GM23248 (cell line): ENCODE data around the gene MORC1. TPM values are rescaled to one million over a fixed set of nuclear protein-coding genes. Genes with fewer than 3 reads are reported as not detected.

Experiments
- DNase-seq: peaks from one replicate; pipeline ENCODE4 v3.0.0-alpha.2; 2015
- H2AFZ ChIP-seq: fragments of 200-600 bp; sonication (generic); 2 replicates; pipeline ENCODE4 v1.6.1; 2016; ENCODE audit warnings: antibody characterized with exemption
- H3F3A ChIP-seq: fragments of 200-600 bp; sonication (generic); 2 replicates; pipeline ENCODE4 v1.6.1; 2016; ENCODE audit warnings: mild to moderate bottlenecking, antibody characterized with exemption, mixed run types; ENCODE audit not compliant: insufficient read depth
- H3K27ac ChIP-seq: fragments of 200-600 bp; sonication (generic); 2 replicates; pipeline ENCODE4 v1.5.1; 2016; ENCODE audit warnings: mild to moderate bottlenecking
- H3K27me3 ChIP-seq: fragments of 200-600 bp; sonication (generic); replicated peaks from 2 replicates; pipeline ENCODE4 v1.6.1; 2016; ENCODE audit warnings: mild to moderate bottlenecking; ENCODE audit not compliant: insufficient read depth
- H3K36me3 ChIP-seq: fragments of 200-600 bp; sonication (generic); 2 replicates; pipeline ENCODE4 v1.6.1; 2016; ENCODE audit warnings: low read depth, mild to moderate bottlenecking
- H3K4me1 ChIP-seq: fragments of 200-600 bp; sonication (generic); 2 replicates; pipeline ENCODE4 v1.6.1; 2016; ENCODE audit warnings: mild to moderate bottlenecking; ENCODE audit not compliant: insufficient read depth
- H3K4me2 ChIP-seq: fragments of 200-600 bp; sonication (generic); one replicate; pipeline ENCODE4 v1.6.1; 2016; ENCODE audit warnings: mild to moderate bottlenecking; ENCODE audit not compliant: unreplicated experiment
- H3K4me3 ChIP-seq: fragments of 200-600 bp; sonication (generic); 2 replicates; pipeline ENCODE4 v1.5.1; 2016; ENCODE audit warnings: mild to moderate bottlenecking
- H3K79me2 ChIP-seq: fragments of 200-600 bp; sonication (generic); 2 replicates; pipeline ENCODE4 v1.6.1; 2016; ENCODE audit warnings: mild to moderate bottlenecking; ENCODE audit not compliant: insufficient read depth
- H3K9ac ChIP-seq: fragments of 200-600 bp; sonication (generic); 2 replicates; pipeline ENCODE4 v1.6.1; 2016; ENCODE audit warnings: mild to moderate bottlenecking
- H3K9me2 ChIP-seq: fragments of 200-600 bp; sonication (generic); 2 replicates; pipeline ENCODE4 v1.6.1; 2016; ENCODE audit warnings: mixed run types, mild to moderate bottlenecking, moderate library complexity; ENCODE audit not compliant: insufficient read depth
- H3K9me3 ChIP-seq: fragments of 200-600 bp; sonication (generic); one replicate; pipeline ENCODE4 v1.6.1; 2017; ENCODE audit warnings: low read depth
- H4K20me1 ChIP-seq: fragments of 200-600 bp; sonication (generic); 2 replicates; pipeline ENCODE4 v1.6.0; 2016; ENCODE audit not compliant: insufficient read depth
- EZH2 ChIP-seq: fragments of 200-600 bp; sonication (generic); IDR thresholded peaks from 2 replicates; pipeline ENCODE4 v1.6.1; 2018; ENCODE audit warnings: antibody characterized with exemption, mild to moderate bottlenecking; ENCODE audit not compliant: insufficient read depth, poor library complexity, severe bottlenecking
- EZH2phosphoT487 ChIP-seq: fragments of 200-600 bp; sonication (generic); IDR thresholded peaks from 2 replicates; pipeline ENCODE4 v1.6.1; 2018; ENCODE audit warnings: antibody characterized with exemption, moderate library complexity, mild to moderate bottlenecking, low read depth; ENCODE audit not compliant: insufficient read depth
- WGBS, 2 experiments: methylation state at CpG; one replicate each; pipeline ENCODE4 v1.1.6; 2015 to 2017; ENCODE audit warnings: low lambda C conversion rate in 2 of 2, low coverage in 1 of 2; ENCODE audit errors: missing lambda C conversion rate in 2 of 2; 5-methylcytosine and 5-hydroxymethylcytosine counted together
- in situ Hi-C: fragments of 300-500 bp; cut with MboI; formaldehyde crosslinking; loops from 2 replicates; pipeline ENCODE4 v1.15.0; 2020
- polyA plus RNA-seq: library from polyadenylated mRNA; unstranded; fragments of >200 nt; fragmentation: Nextera tagmentation; extraction: Ambion mirVana; gene quantifications from 2 replicates; pipeline ENCODE4 v1.2.1, GENCODE V29; 2016
- total RNA-seq: library from RNA; depleted of rRNA; stranded (reverse); fragments of >200 nt; shearing (Covaris generic); gene quantifications from 2 replicates; pipeline ENCODE4 v1.2.3, GENCODE V29; 2014

MORC1 gene
- total and polyA plus RNA-seq, 2 experiments from 2014 or later: not detected

DNA sequence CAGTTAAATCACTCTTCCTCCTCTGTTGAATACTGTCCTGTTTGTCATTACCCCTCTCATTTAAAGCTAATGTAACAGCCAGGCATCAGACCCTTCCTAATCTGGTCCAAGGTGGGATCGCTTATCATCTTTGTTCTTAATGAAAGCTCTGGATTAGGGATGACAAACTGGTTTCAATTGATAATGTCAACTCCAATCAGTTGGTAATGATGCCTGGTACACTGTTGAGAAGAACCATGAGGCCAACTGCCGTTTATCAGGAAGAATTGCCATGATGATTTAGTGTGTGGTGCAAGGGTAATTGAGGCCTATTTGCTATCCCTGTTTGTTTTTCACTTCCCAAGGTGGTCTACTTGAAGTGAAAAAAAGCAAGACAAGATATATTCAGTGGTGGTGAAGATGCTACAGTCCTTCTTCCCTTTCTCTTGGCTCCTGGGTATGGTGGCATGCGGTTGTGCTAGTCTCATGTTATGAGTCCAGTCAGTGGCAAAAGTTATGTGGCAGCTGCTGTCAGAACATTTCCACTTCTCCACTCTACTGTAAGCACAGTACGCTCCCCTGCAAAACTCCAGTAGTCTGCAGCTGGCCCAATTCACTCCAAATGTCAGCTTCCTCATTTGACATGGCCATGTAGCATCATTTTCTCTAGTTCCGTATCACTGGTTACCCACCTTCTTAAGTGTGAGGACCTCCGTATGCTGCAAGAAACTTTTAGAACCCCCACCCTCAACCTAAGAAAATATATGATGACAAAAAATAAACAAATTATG, 72.5 kb downstream of the MORC1 start:
- no peak for TF ChIP-seq EZH2
- TF ChIP-seq EZH2phosphoT487: no peak
- Histone ChIP-seq H3K79me2 (no peaks in the 10 kb centered on the region), H3K4me3 (no peak overlapping the region), H2AFZ (no peak overlapping the region), H3K4me2 (no peak overlapping the region), H3K4me1 (no peaks in the 10 kb centered on the region), H3F3A (no peaks in the 10 kb centered on the region), H3K27ac (no peak overlapping the region), H3K9me3 (no peaks in the 10 kb centered on the region), H3K9ac (no peak overlapping the region), H3K27me3 (no peaks in the 10 kb centered on the region), H4K20me1 (no peaks in the 10 kb centered on the region), H3K9me2 (no peaks in the 10 kb centered on the region), H3K36me3 (no peaks in the 10 kb centered on the region)
- in situ Hi-C loops: no loop called here
- WGBS, 2 experiments: 29 to 38% methylated on average over 6 of the region's 6 CpGs
- DNase-seq: no peak

DNA sequence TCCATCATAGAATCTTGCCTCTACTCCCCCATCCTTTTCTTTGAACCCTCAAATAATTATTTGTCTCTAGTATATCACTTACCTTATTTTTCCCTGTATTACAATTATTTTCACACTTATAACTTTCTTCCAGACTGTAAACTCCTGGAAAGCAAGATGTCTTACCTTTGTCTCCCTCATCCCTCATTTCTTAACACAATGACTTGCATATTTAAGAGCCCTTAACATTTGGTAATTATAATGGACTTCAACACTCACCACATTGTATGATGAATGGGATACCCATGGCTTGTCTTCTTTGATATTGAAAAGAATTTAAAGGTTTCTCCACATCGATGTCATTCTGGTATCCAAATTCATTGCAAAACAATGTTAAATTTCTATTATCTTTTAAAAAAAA, 82.9 kb downstream of the MORC1 start:
- H4K20me1 ChIP-seq: no peaks in the 10 kb centered on the region
- H3K27ac ChIP-seq: no peak overlapping the region
- no peaks in the 10 kb centered on the region for H3K36me3 ChIP-seq
- H3K79me2 ChIP-seq: no peaks in the 10 kb centered on the region
- H3K27me3 ChIP-seq: no peaks in the 10 kb centered on the region
- H3K4me3 ChIP-seq: no peak overlapping the region
- TF ChIP-seq EZH2: no peak
- no peak for TF ChIP-seq EZH2phosphoT487
- H3K9ac ChIP-seq: no peak overlapping the region
- H2AFZ ChIP-seq: no peak overlapping the region
- H3F3A ChIP-seq: no peaks in the 10 kb centered on the region
- no peaks in the 10 kb centered on the region for H3K4me1 ChIP-seq
- no peak overlapping the region for H3K4me2 ChIP-seq
- H3K9me2 ChIP-seq: no peaks in the 10 kb centered on the region
- WGBS, 2 experiments: 16 to 22% methylated on average over 1 of the region's 1 CpG
- in situ Hi-C loops: no loop called here
- H3K9me3 ChIP-seq: no peaks in the 10 kb centered on the region
- no peak for DNase-seq

DNA sequence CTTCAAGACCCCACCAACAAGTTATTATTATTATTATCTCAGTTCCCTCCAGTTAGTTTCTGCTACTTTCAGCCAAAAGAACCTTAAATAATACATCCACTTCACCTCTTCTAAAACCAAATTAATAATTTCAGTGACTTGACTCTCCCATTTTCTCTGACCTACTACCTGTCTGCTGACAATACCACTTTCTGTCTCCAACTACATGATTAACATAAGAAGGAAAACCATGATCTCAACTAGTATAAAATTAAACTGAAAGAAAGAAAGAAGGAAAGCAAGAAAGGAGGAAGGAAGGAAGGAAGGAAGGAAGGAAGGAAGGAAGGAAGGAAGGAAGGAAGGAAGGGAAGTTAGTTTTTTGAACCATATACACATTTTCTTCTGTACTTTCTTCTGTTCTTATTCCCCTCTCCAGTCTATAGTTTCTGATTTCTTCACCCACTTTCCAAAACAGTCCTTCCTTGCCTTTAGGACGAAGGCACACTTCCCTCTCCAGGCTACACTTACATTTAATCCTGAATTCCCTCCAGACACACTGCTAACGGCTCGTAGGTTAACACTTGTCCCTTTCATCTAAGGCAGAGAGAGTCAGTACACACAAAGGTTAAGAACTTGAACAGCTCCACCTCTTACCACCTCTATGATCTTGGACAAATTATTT, 84.8 kb downstream of the MORC1 start:
- DNase-seq: no peak
- H4K20me1 ChIP-seq: no peaks in the 10 kb centered on the region
- H3K9me2 ChIP-seq: no peaks in the 10 kb centered on the region
- no peaks in the 10 kb centered on the region for H3K36me3 ChIP-seq
- no peaks in the 10 kb centered on the region for H3K9me3 ChIP-seq
- H3K9ac ChIP-seq: no peak overlapping the region
- no peak overlapping the region for H3K4me2 ChIP-seq
- no peaks in the 10 kb centered on the region for H3K4me1 ChIP-seq
- no peaks in the 10 kb centered on the region for H3K79me2 ChIP-seq
- in situ Hi-C loops: no loop called here
- no peak overlapping the region for H3K27ac ChIP-seq
- WGBS, 2 experiments: 16 to 22% methylated on average over 3 of the region's 3 CpGs
- H3K27me3 ChIP-seq: no peaks in the 10 kb centered on the region
- TF ChIP-seq EZH2 (no peak), EZH2phosphoT487 (no peak)
- H3F3A ChIP-seq: no peaks in the 10 kb centered on the region
- H3K4me3 ChIP-seq: no peak overlapping the region
- H2AFZ ChIP-seq: no peak overlapping the region

DNA sequence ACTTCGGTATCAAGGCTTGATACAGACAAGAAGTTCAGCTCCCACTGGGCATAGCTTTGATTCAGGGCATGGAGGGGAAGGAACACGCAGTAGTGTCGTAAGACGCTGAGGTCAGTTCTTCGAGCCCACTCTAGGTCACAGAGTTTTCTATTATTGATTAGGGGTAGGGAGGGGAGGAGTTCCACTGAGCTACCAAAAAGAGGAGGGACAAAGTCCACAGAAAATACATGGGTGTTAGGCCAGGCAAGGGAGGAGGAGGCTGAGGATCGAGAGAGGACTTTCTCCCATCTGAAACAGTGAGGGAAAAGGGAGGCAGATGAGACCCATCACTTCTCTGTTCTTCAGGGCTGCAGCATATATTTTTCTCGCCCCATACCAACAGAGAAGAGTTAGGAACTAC, 89.2 kb downstream of the MORC1 start:
- in situ Hi-C loops: no loop called here
- no peak overlapping the region for H2AFZ ChIP-seq
- no peak overlapping the region for H3K4me2 ChIP-seq
- no peak overlapping the region for H3K9ac ChIP-seq
- H3K36me3 ChIP-seq: no peaks in the 10 kb centered on the region
- no peak for DNase-seq
- H3K9me2 ChIP-seq: no peaks in the 10 kb centered on the region
- no peak overlapping the region for H3K4me3 ChIP-seq
- H3K27me3 ChIP-seq: no peaks in the 10 kb centered on the region
- 40 to 45% methylated on average over 7 of the region's 7 CpGs for WGBS, 2 experiments
- H4K20me1 ChIP-seq: no peaks in the 10 kb centered on the region
- no peaks in the 10 kb centered on the region for H3K4me1 ChIP-seq
- TF ChIP-seq EZH2phosphoT487: no peak
- no peak for TF ChIP-seq EZH2
- H3F3A ChIP-seq: no peaks in the 10 kb centered on the region
- H3K27ac ChIP-seq: no peak overlapping the region
- H3K9me3 ChIP-seq: no peaks in the 10 kb centered on the region
- no peaks in the 10 kb centered on the region for H3K79me2 ChIP-seq
